Measurements from ENCODE around the gene ST6GALNAC5.

- no peak for TF ChIP-seq EP300 (IDR thresholded peaks at IDR 0.05)
- TF ChIP-seq, protein P1, sequence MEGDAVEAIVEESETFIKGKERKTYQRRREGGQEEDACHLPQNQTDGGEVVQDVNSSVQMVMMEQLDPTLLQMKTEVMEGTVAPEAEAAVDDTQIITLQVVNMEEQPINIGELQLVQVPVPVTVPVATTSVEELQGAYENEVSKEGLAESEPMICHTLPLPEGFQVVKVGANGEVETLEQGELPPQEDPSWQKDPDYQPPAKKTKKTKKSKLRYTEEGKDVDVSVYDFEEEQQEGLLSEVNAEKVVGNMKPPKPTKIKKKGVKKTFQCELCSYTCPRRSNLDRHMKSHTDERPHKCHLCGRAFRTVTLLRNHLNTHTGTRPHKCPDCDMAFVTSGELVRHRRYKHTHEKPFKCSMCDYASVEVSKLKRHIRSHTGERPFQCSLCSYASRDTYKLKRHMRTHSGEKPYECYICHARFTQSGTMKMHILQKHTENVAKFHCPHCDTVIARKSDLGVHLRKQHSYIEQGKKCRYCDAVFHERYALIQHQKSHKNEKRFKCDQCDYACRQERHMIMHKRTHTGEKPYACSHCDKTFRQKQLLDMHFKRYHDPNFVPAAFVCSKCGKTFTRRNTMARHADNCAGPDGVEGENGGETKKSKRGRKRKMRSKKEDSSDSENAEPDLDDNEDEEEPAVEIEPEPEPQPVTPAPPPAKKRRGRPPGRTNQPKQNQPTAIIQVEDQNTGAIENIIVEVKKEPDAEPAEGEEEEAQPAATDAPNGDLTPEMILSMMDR (IDR thresholded peaks at IDR 0.05), result no peak
- TF ChIP-seq POLR2A (IDR thresholded peaks at IDR 0.05), result no peak
These were observed 197.0 kb downstream of the ST6GALNAC5 start for GRCh38 chr1:77064246-77064645.

All from ovary (tissue), 3 donors.